HCT116 (cell line): ENCODE data around the gene STRAP. TPM values are rescaled to one million over a fixed set of nuclear protein-coding genes. Genes with fewer than 3 reads are reported as not detected.

Experiments
- ATAC-seq: fragments of 200-7000 bp; cut with Tn5 transposase; 2 replicates; pipeline ENCODE4 v1.9.1; 2020; ENCODE audit warnings: mild to moderate bottlenecking, moderate library complexity
- BruUV-seq: library from RNA; stranded (reverse); fragments of 400-500 nt; replicated peaks from 2 replicates; lab custom pipeline; 2021; lab: Mats Ljungman, UMichigan
- CTCF ChIA-PET: fragments of 300-600 bp; sonication (Branson Sonifier 250); formaldehyde crosslinking; loops from one replicate; lab custom pipeline; 2021; ENCODE audit warnings: antibody characterized with exemption; lab: Charles Lee
- POLR2A ChIA-PET: fragments of 300-600, 350-600 bp; sonication (Branson Sonifier 250); formaldehyde crosslinking; loops from one replicate; lab custom pipeline; 2021; ENCODE audit warnings: antibody characterized with exemption; lab: Charles Lee
- RAD21 ChIA-PET, 2 experiments: fragments of 300-600 bp; sonication (Branson Sonifier 250); formaldehyde crosslinking; loops; one replicate each; lab custom pipeline; 2023; ENCODE audit warnings: low total read pairs in 2 of 2; ENCODE audit not compliant: uncharacterized antibody in 2 of 2, unreplicated experiment in 2 of 2, low non-redundant PET in 1 of 2; lab: Charles Lee
- DNase-seq: peaks from one replicate; pipeline ENCODE4 v3.0.0-alpha.2; 2010; ENCODE audit warnings: low read depth, low spot score
- H2AFZ ChIP-seq: fragments of 200-600 bp; shearing (Covaris generic), sonication (generic); 2 replicates; pipeline ENCODE4 v1.6.1; 2017; ENCODE audit warnings: low read depth, mixed run types, mixed read lengths, antibody characterized with exemption, low read length; ENCODE audit not compliant: poor library complexity, severe bottlenecking
- H3K27ac ChIP-seq: 2 replicates; pipeline ENCODE4 v1.5.1; 2012; ENCODE audit warnings: low read depth, low read length
- H3K27me3 ChIP-seq: fragments of 200-600 bp; sonication (generic); 2 replicates; pipeline ENCODE4 v1.6.1; 2016; ENCODE audit warnings: mixed run types, low read length, mixed read lengths; ENCODE audit not compliant: insufficient read depth
- H3K36me3 ChIP-seq, 2 experiments: fragments of 200-500 bp in 1 of 2; fragments of 200-600 bp in 1 of 2; sonication (Bioruptor generic) in 1 of 2; sonication (generic) in 1 of 2; 2 replicates each; pipeline versions ENCODE4 v1.5.1 to v1.6.1; 2014 to 2016; ENCODE audit warnings: low read length in 2 of 2, inconsistent platforms in 1 of 2, mixed read lengths in 1 of 2, mixed run types in 1 of 2; ENCODE audit not compliant: insufficient read depth in 2 of 2, control insufficient read depth in 1 of 2
- H3K4me1 ChIP-seq, 2 experiments: fragments of 200-600 bp in 1 of 2; sonication (generic) in 1 of 2; 2 replicates each; pipeline versions ENCODE4 v1.5.1 to v1.6.1; 2012 to 2017; ENCODE audit warnings: low read length in 2 of 2, inconsistent platforms in 1 of 2, mild to moderate bottlenecking in 1 of 2, mixed read lengths in 1 of 2, mixed run types in 1 of 2, moderate library complexity in 1 of 2; ENCODE audit not compliant: insufficient read depth in 2 of 2, control insufficient read depth in 1 of 2
- H3K4me2 ChIP-seq: fragments of 200-600 bp; sonication (generic); 2 replicates; pipeline ENCODE4 v1.6.1; 2017; ENCODE audit warnings: mixed run types, low read length, mixed read lengths
- H3K4me3 ChIP-seq, 2 experiments: fragments of 200-600 bp in 1 of 2; sonication (generic) in 1 of 2; replicated peaks in 1 of 2; 2 replicates each; pipeline ENCODE4 v1.5.1; 2011 to 2016; ENCODE audit warnings: low read length in 2 of 2, control low read depth in 1 of 2, low read depth in 1 of 2, mild to moderate bottlenecking in 1 of 2, mixed read lengths in 1 of 2, mixed run types in 1 of 2
- H3K79me2 ChIP-seq: fragments of 200-600 bp; sonication (generic); 2 replicates; pipeline ENCODE4 v1.6.1; 2017; ENCODE audit warnings: mild to moderate bottlenecking, mixed run types, low read length, moderate library complexity, mixed read lengths; ENCODE audit not compliant: insufficient read depth
- H3K9ac ChIP-seq: fragments of 200-600 bp; sonication (generic); 2 replicates; pipeline ENCODE4 v1.6.1; 2016; ENCODE audit warnings: low read length, mixed read lengths
- H3K9me2 ChIP-seq: fragments of 200-600 bp; sonication (generic), shearing (Covaris generic); 2 replicates; pipeline ENCODE4 v1.6.1; 2017; ENCODE audit warnings: mixed run types, mild to moderate bottlenecking, moderate library complexity; ENCODE audit not compliant: insufficient read depth
- H3K9me3 ChIP-seq, 2 experiments: fragments of 200-500 bp in 1 of 2; fragments of 200-600 bp in 1 of 2; sonication (Bioruptor generic) in 1 of 2; sonication (generic) in 1 of 2; 2 replicates each; pipeline ENCODE4 v1.6.1; 2014 to 2017; ENCODE audit warnings: low read length in 2 of 2, mixed read lengths in 2 of 2, inconsistent platforms in 1 of 2, low read depth in 1 of 2, mild to moderate bottlenecking in 1 of 2, mixed run types in 1 of 2, moderate library complexity in 1 of 2; ENCODE audit not compliant: control insufficient read depth in 1 of 2, insufficient read depth in 1 of 2
- H4K20me1 ChIP-seq: fragments of 200-600 bp; sonication (generic), shearing (Covaris generic); 2 replicates; pipeline ENCODE4 v1.6.1; 2017; ENCODE audit warnings: mixed run types, mild to moderate bottlenecking, moderate library complexity; ENCODE audit not compliant: insufficient read depth
- CBX3 ChIP-seq: IDR thresholded peaks from 2 replicates; pipeline ENCODE4 v1.6.1; 2012; ENCODE audit warnings: low read depth
- CEBPB ChIP-seq: IDR thresholded peaks from 2 replicates; pipeline ENCODE4 v1.6.1; 2012; ENCODE audit warnings: low read depth
- CTCF ChIP-seq, 3 experiments: fragments of 200-600 bp in 1 of 3; sonication (generic) in 1 of 3; IDR thresholded peaks in 2 of 3; conservative IDR thresholded peaks in 1 of 3; 2 replicates each; pipeline ENCODE4 v1.5.1; 2012 to 2017; ENCODE audit warnings: low read depth in 2 of 3, low read length in 2 of 3, antibody characterized with exemption in 1 of 3, borderline replicate concordance in 1 of 3, control low read depth in 1 of 3, mild to moderate bottlenecking in 1 of 3, mixed read lengths in 1 of 3, mixed run types in 1 of 3, moderate library complexity in 1 of 3; ENCODE audit not compliant: insufficient read depth in 1 of 3
- EGR1 ChIP-seq: IDR thresholded peaks from 2 replicates; pipeline ENCODE4 v1.6.1; 2012; ENCODE audit warnings: low read depth
- ELF1 ChIP-seq: IDR thresholded peaks from 2 replicates; pipeline ENCODE4 v1.6.1; 2012; ENCODE audit warnings: low read depth, borderline replicate concordance
- EZH2 ChIP-seq: fragments of 200-600 bp; sonication (generic); IDR thresholded peaks from 2 replicates; pipeline ENCODE4 v1.6.1; 2017; ENCODE audit warnings: antibody characterized with exemption, mixed run types
- FOSL1 ChIP-seq: IDR thresholded peaks from 2 replicates; pipeline ENCODE4 v1.6.1; 2012; ENCODE audit warnings: low read depth
- JUND ChIP-seq: IDR thresholded peaks from 2 replicates; pipeline ENCODE4 v1.6.1; 2012
- POLR2A ChIP-seq: IDR thresholded peaks from 2 replicates; pipeline ENCODE4 v1.7.0; 2011; ENCODE audit warnings: borderline replicate concordance; ENCODE audit not compliant: insufficient read depth, insufficient read length; ENCODE audit errors: extremely low read depth
- RAD21 ChIP-seq: IDR thresholded peaks from 2 replicates; pipeline ENCODE4 v1.6.1; 2012; ENCODE audit warnings: low read depth, mild to moderate bottlenecking
- REST ChIP-seq: IDR thresholded peaks from 2 replicates; pipeline ENCODE4 v1.6.1; 2012; ENCODE audit warnings: low read depth
- SIN3A ChIP-seq: IDR thresholded peaks from 2 replicates; pipeline ENCODE4 v1.6.1; 2012; ENCODE audit warnings: low read depth
- SP1 ChIP-seq: IDR thresholded peaks from 2 replicates; pipeline ENCODE4 v1.6.1; 2012; ENCODE audit warnings: low read depth
- TCF7L2 ChIP-seq: IDR thresholded peaks from 2 replicates; pipeline ENCODE4 v1.7.0; 2011; ENCODE audit warnings: borderline replicate concordance, inconsistent platforms; ENCODE audit not compliant: insufficient read depth, insufficient read length; ENCODE audit errors: extremely low read depth
- ZFX ChIP-seq: fragments of 450-650 bp; IDR thresholded peaks from 2 replicates; pipeline ENCODE4 v1.6.1; 2017
- ZNF274 ChIP-seq: fragments of 200-500 bp; sonication (Bioruptor generic); IDR thresholded peaks from 2 replicates; pipeline ENCODE4 v1.6.1; 2014; ENCODE audit warnings: mild to moderate bottlenecking, low read depth, low read length, inconsistent platforms
- intact Hi-C: fragments of 100-400 bp; cut with micrococcal nuclease; formaldehyde crosslinking; loops from 2 replicates; pipeline ENCODE4 v1.10.0; 2022
- total RNA-seq: library from RNA; stranded (reverse); gene quantifications from one replicate; pipeline ENCODE4 v1.2.1, GENCODE V29; 2021; ENCODE audit not compliant: unreplicated experiment
- TF ChIP-seq, protein P1 (sequence below): IDR thresholded peaks from 2 replicates; pipeline ENCODE4 v1.6.1; 2012
- TF ChIP-seq, protein P2 (sequence below): IDR thresholded peaks from 2 replicates; pipeline ENCODE4 v1.6.1; 2012
- TF ChIP-seq, protein P3 (sequence below): IDR thresholded peaks from 2 replicates; pipeline ENCODE4 v1.6.1; 2011; ENCODE audit warnings: mild to moderate bottlenecking, low read length, moderate library complexity; ENCODE audit not compliant: insufficient replicate concordance; ENCODE audit errors: extremely low read depth

The STRAP gene
- total RNA-seq, 1 experiment from 2014 or later = 156 TPM

- Histone ChIP-seq H3K36me3 (no peaks in the 10 kb centered on the region; a peak in 1 of 4 replicates), H3K4me3 (peak within 1 kb of the TSS; percentile 79 to 85), H3K9me2 (no peaks in the 10 kb centered on the region), H3K9me3 (no peaks in the 10 kb centered on the region), H3K27me3 (no peaks in the 10 kb centered on the region), H4K20me1 (no peaks in the 10 kb centered on the region), H3K4me1 (peaks cover 8 to 22% of the 10 kb centered on the region in 2 experiments; a peak in 3 of 4 replicates), H3K27ac (peak within 1 kb of the TSS; percentile 70), H2AFZ (peak within 1 kb of the TSS; percentile 86), H3K4me2 (peak within 1 kb of the TSS; percentile 98), H3K9ac (peak within 1 kb of the TSS; percentile 91), H3K79me2 (0 out of 2 replicates have a peak, but pooled peaks cover 7% of the 10 kb centered on the region)
- intact Hi-C loops = no loop called here
- POLR2A ChIA-PET = interaction anchor here (0.7 to 1.2 kb wide), 4 partner anchors 8 to 28 kb away, joined by 3 read pairs; no protein-coding TSS in a partner anchor
- DNase-seq (peak; percentile 28), ATAC-seq (peak; percentile 98)
- CTCF ChIA-PET = interaction anchor here (0.5 to 3.2 kb wide), 4 partner anchors 12 to 379 kb away, joined by 3 to 26 read pairs (median 5); no protein-coding TSS in a partner anchor
- RAD21 ChIA-PET = no interaction called here
- BruUV-seq = no TSS peak
- no peak for TF ChIP-seq TCF7L2
- TF ChIP-seq, protein P1, sequence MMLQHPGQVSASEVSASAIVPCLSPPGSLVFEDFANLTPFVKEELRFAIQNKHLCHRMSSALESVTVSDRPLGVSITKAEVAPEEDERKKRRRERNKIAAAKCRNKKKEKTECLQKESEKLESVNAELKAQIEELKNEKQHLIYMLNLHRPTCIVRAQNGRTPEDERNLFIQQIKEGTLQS = no peak
- no peak for TF ChIP-seq CEBPB
- TF ChIP-seq, protein P2, sequence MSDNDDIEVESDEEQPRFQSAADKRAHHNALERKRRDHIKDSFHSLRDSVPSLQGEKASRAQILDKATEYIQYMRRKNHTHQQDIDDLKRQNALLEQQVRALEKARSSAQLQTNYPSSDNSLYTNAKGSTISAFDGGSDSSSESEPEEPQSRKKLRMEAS = peak; percentile 82
- no peak for TF ChIP-seq RAD21
- TF ChIP-seq EZH2 = no peak
- TF ChIP-seq ELF1 = no peak
- TF ChIP-seq CBX3 = no peak; the same call in 1 of the 2 replicates
- TF ChIP-seq REST = no peak
- no peak for TF ChIP-seq POLR2A
- TF ChIP-seq ZNF274 = no peak
- TF ChIP-seq, protein P3, sequence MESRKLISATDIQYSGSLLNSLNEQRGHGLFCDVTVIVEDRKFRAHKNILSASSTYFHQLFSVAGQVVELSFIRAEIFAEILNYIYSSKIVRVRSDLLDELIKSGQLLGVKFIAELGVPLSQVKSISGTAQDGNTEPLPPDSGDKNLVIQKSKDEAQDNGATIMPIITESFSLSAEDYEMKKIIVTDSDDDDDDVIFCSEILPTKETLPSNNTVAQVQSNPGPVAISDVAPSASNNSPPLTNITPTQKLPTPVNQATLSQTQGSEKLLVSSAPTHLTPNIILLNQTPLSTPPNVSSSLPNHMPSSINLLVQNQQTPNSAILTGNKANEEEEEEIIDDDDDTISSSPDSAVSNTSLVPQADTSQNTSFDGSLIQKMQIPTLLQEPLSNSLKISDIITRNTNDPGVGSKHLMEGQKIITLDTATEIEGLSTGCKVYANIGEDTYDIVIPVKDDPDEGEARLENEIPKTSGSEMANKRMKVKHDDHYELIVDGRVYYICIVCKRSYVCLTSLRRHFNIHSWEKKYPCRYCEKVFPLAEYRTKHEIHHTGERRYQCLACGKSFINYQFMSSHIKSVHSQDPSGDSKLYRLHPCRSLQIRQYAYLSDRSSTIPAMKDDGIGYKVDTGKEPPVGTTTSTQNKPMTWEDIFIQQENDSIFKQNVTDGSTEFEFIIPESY = no peak
- peak; percentile 40 for TF ChIP-seq SP1
- peak; percentile 80 for TF ChIP-seq ZFX
- TF ChIP-seq CTCF (IDR thresholded peaks at IDR 0.05 in 2 of 3, conservative IDR thresholded peaks at IDR 0.05 in 1 of 3; ENCODE audit: borderline replicate concordance in 1 of 3, insufficient read depth in 1 of 3, low read depth in 2 of 3, low read length in 2 of 3) = no peak
- TF ChIP-seq JUND = no peak
- TF ChIP-seq FOSL1 = no peak
- peak; percentile 81 for TF ChIP-seq SIN3A
- 0 out of 2 replicates have a peak, but pooled peaks have one; percentile 17 for TF ChIP-seq EGR1
Observed at GRCh38 chr12:15910864-15911721, 28.9 kb downstream of the STRAP start, which contains the start of gene DERA. Gene DERA, plus strand, starts transcription at chr12:15911332. Its CDS starts 52 bp downstream, at chr12:15911384.
